ENCODE measurements around the gene NUP42. TPM values are rescaled to one million over a fixed set of nuclear protein-coding genes. Genes with fewer than 3 reads are reported as not detected.
A peak's percentile ranks its signal among the peaks of the same experiment; 100 is the strongest.

NUP42 gene
- total and polyA plus RNA-seq, 2 donors (not counting 1 experiment from before 2014, with no cell fraction given): 13.1 to 28.2 TPM

DNA sequence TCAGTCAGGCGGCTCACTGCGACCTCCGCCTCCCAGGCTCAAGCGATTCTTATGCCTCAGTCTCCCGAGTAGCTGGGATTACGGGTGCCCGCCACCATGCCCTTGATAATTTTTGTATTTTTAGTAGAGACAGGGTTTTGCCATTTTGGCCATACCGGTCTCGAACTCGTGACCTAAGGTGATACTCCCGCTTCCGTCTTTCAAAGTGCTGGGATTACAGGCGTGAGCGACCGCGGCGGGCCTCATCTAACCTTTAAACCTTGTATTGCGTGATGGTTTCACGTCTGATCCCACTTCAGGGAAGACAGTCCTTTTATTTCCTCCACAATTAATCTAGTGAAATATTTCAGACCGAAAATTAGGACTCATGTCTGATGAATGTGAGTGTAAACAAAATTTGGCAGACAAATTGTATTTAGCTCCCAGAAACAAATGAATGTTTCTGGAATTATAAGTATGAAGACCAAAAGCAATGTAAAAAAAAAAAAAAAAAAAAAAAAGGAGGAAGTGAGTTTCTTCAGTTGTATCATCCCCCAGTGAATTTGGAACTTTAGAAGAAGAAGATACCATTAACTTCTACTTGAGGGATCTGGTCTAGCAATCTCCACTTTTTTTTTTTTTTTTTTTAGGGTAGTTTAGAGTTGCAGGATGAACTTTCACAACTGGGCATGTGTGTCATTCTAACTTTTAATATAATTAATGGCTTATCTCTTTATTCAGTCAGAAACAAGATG, 1.6 kb downstream of the NUP42 start:
- Histone ChIP-seq H3K4me3 (replicated peaks in 1 of 4; ENCODE audit: control extremely low read depth in 1 of 4, insufficient read depth in 1 of 4, low read depth in 3 of 4, low read length in 4 of 4) (peak overlapping the region; percentile 49 to 92 (median 82)), H3K4me2 (ENCODE audit: extremely low read depth, insufficient read depth, low read length) (peak overlapping the region; percentile 89), H3K79me2 (ENCODE audit: control insufficient read depth, insufficient read depth, low read length) (peaks cover 19% of the 10 kb centered on the region), H3K9me3 (ENCODE audit: control insufficient read depth, insufficient read depth, low read depth, low read length) (no peaks in the 10 kb centered on the region), H3K9ac (ENCODE audit: insufficient read depth, low read length) (no peak overlapping the region), H3K27me3 (ENCODE audit: control insufficient read depth, insufficient read depth, low read length) (no peaks in the 10 kb centered on the region), H2AFZ (ENCODE audit: low read length) (no peak overlapping the region), H4K20me1 (ENCODE audit: control insufficient read depth, extremely low read depth, insufficient read depth, low read length) (no peaks in the 10 kb centered on the region), H3K27ac (ENCODE audit: insufficient read depth, low read length) (no peak overlapping the region), H3K4me1 (ENCODE audit: control insufficient read depth, extremely low read depth, insufficient read depth, low read length) (no peaks in the 10 kb centered on the region), H3K36me3 (ENCODE audit: control insufficient read depth, insufficient read depth, low read length) (peaks cover 3% of the 10 kb centered on the region)
- DNase-seq (ENCODE audit: low read depth in 2 of 2): no peak
- TF ChIP-seq, protein P1, sequence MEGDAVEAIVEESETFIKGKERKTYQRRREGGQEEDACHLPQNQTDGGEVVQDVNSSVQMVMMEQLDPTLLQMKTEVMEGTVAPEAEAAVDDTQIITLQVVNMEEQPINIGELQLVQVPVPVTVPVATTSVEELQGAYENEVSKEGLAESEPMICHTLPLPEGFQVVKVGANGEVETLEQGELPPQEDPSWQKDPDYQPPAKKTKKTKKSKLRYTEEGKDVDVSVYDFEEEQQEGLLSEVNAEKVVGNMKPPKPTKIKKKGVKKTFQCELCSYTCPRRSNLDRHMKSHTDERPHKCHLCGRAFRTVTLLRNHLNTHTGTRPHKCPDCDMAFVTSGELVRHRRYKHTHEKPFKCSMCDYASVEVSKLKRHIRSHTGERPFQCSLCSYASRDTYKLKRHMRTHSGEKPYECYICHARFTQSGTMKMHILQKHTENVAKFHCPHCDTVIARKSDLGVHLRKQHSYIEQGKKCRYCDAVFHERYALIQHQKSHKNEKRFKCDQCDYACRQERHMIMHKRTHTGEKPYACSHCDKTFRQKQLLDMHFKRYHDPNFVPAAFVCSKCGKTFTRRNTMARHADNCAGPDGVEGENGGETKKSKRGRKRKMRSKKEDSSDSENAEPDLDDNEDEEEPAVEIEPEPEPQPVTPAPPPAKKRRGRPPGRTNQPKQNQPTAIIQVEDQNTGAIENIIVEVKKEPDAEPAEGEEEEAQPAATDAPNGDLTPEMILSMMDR (conservative IDR thresholded peaks at IDR 0.05 in 1 of 2, IDR thresholded peaks at IDR 0.05 in 1 of 2; ENCODE audit: low read depth in 1 of 2, low read length in 2 of 2): no peak
- no peak for TF ChIP-seq EZH2 (IDR thresholded peaks at IDR 0.05; ENCODE audit: low read length, missing control alignments)

DNA sequence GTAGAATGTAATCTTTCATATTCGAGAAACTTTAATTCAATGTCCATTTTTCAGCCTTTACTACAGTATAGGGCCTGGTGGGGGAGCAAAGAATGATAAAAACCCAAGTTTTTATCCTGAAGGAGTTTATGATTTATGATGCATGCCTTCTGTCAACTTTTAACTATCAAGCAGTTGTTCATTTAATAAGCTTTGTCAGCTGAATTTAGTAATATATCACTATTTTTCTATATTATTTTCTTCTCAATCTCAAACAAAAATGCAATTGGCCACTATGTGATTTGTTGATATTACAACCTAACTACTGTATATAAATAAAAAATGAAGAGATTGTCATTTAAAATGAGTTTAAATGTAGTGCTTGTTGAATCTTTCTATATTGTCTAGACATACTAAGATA, 2.4 kb downstream of the NUP42 start:
- no peak overlapping the region for H3K4me3 ChIP-seq (replicated peaks in 1 of 4; ENCODE audit: control extremely low read depth in 1 of 4, insufficient read depth in 1 of 4, low read depth in 3 of 4, low read length in 4 of 4)
- no peak overlapping the region for H2AFZ ChIP-seq (ENCODE audit: low read length)
- DNase-seq (ENCODE audit: low read depth in 2 of 2): no peak
- no peaks in the 10 kb centered on the region for H3K9me3 ChIP-seq (ENCODE audit: control insufficient read depth, insufficient read depth, low read depth, low read length)
- H3K27me3 ChIP-seq (ENCODE audit: control insufficient read depth, insufficient read depth, low read length): no peaks in the 10 kb centered on the region
- no peaks in the 10 kb centered on the region for H4K20me1 ChIP-seq (ENCODE audit: control insufficient read depth, extremely low read depth, insufficient read depth, low read length)
- no peak overlapping the region for H3K27ac ChIP-seq (ENCODE audit: insufficient read depth, low read length)
- peaks cover 3% of the 10 kb centered on the region for H3K36me3 ChIP-seq (ENCODE audit: control insufficient read depth, insufficient read depth, low read length)
- no peak overlapping the region for H3K4me2 ChIP-seq (ENCODE audit: extremely low read depth, insufficient read depth, low read length)
- no peaks in the 10 kb centered on the region for H3K4me1 ChIP-seq (ENCODE audit: control insufficient read depth, extremely low read depth, insufficient read depth, low read length)
- peaks cover 19% of the 10 kb centered on the region for H3K79me2 ChIP-seq (ENCODE audit: control insufficient read depth, insufficient read depth, low read length)
- H3K9ac ChIP-seq (ENCODE audit: insufficient read depth, low read length): no peak overlapping the region
- TF ChIP-seq, protein P1 (conservative IDR thresholded peaks at IDR 0.05 in 1 of 2, IDR thresholded peaks at IDR 0.05 in 1 of 2; ENCODE audit: low read depth in 1 of 2, low read length in 2 of 2): no peak
- no peak for TF ChIP-seq EZH2 (IDR thresholded peaks at IDR 0.05; ENCODE audit: low read length, missing control alignments)

DNA sequence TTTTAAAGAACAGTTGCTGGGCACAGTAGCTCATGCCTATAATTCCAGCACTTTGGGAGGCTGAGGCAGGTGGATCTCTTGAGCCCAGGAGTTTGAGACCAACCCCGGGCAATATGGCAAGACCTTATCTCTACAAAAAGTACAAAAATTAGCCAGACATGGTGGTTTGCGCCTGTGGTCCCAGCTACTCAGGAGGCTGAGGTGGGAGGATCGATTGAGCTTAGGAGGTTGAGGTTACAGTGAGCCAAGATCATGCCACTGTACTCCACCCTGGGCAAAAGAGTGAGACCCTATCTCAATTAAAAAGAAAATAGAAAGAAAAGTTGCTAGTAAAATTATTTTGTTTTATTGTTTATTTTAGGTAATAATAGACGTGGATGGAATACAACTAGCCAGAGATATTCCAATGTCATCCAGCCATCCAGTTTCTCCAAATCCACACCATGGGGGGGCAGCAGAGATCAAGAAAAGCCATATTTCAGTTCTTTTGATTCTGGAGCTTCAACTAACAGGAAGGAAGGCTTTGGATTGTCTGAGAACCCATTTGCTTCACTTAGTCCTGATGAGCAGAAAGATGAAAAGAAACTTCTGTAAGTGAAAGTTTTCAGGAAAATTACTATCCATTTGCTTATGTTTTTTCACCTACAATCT, 3.0 kb downstream of the NUP42 start:
- Histone ChIP-seq H3K36me3 (ENCODE audit: control insufficient read depth, insufficient read depth, low read length) (peaks cover 3% of the 10 kb centered on the region), H4K20me1 (ENCODE audit: control insufficient read depth, extremely low read depth, insufficient read depth, low read length) (no peaks in the 10 kb centered on the region), H3K27ac (ENCODE audit: insufficient read depth, low read length) (no peak overlapping the region), H3K27me3 (ENCODE audit: control insufficient read depth, insufficient read depth, low read length) (no peaks in the 10 kb centered on the region), H3K9ac (ENCODE audit: insufficient read depth, low read length) (no peak overlapping the region), H3K4me3 (replicated peaks in 1 of 4; ENCODE audit: control extremely low read depth in 1 of 4, insufficient read depth in 1 of 4, low read depth in 3 of 4, low read length in 4 of 4) (no peak overlapping the region), H2AFZ (ENCODE audit: low read length) (no peak overlapping the region), H3K79me2 (ENCODE audit: control insufficient read depth, insufficient read depth, low read length) (peaks cover 19% of the 10 kb centered on the region), H3K9me3 (ENCODE audit: control insufficient read depth, insufficient read depth, low read depth, low read length) (no peaks in the 10 kb centered on the region), H3K4me1 (ENCODE audit: control insufficient read depth, extremely low read depth, insufficient read depth, low read length) (no peaks in the 10 kb centered on the region), H3K4me2 (ENCODE audit: extremely low read depth, insufficient read depth, low read length) (no peak overlapping the region)
- TF ChIP-seq EZH2 (IDR thresholded peaks at IDR 0.05; ENCODE audit: low read length, missing control alignments): no peak
- TF ChIP-seq, protein P1 (conservative IDR thresholded peaks at IDR 0.05 in 1 of 2, IDR thresholded peaks at IDR 0.05 in 1 of 2; ENCODE audit: low read depth in 1 of 2, low read length in 2 of 2): peak; percentile 54 to 64
- peak; percentile 29 to 57 for DNase-seq (ENCODE audit: low read depth in 2 of 2)

All from fibroblast of lung (primary cell).